ENCODE measurements around the gene SCFD2.

SCFD2 gene

GRCh38 chr4:53313510-53313909 is 52.4 kb downstream of the SCFD2 start:
- no peaks in the 10 kb centered on the region; the same call in 1 of the 2 replicates for H3K79me2 ChIP-seq (ENCODE audit: insufficient read depth, low read length)
- no peaks in the 10 kb centered on the region for H3K9me2 ChIP-seq (ENCODE audit: low read depth, low read length)
- H4K20me1 ChIP-seq (ENCODE audit: insufficient read depth, low read length), result no peaks in the 10 kb centered on the region
- peaks cover 2% of the 10 kb centered on the region for H3K4me1 ChIP-seq (ENCODE audit: insufficient read depth, low read length, severe bottlenecking)
- no peak overlapping the region for H3K27ac ChIP-seq (ENCODE audit: low read depth, low read length, poor library complexity, severe bottlenecking)
- peaks cover 13% of the 10 kb centered on the region; the same call in 1 of the 2 replicates for H3K36me3 ChIP-seq (ENCODE audit: insufficient read depth, low read length)
- no peak overlapping the region for H3K4me2 ChIP-seq (ENCODE audit: low read length)
- TF ChIP-seq CTCF (IDR thresholded peaks at IDR 0.05; ENCODE audit: low read length) (no peak), EZH2 (IDR thresholded peaks at IDR 0.05; ENCODE audit: borderline replicate concordance, low read length) (no peak)
- no peaks in the 10 kb centered on the region for H3F3A ChIP-seq (ENCODE audit: insufficient read depth, low read length)
- no peaks in the 10 kb centered on the region for H3K9me3 ChIP-seq (ENCODE audit: low read length)
- no peaks in the 10 kb centered on the region for H3K27me3 ChIP-seq (ENCODE audit: insufficient read depth, low read length)
- H3K4me3 ChIP-seq (ENCODE audit: low read depth, low read length, poor library complexity, severe bottlenecking), result no peak overlapping the region
- H3K9ac ChIP-seq (ENCODE audit: low read length), result no peak overlapping the region
- H2AFZ ChIP-seq (ENCODE audit: low read length), result no peak overlapping the region

- Histone ChIP-seq H3K9me2 (ENCODE audit: low read depth, low read length) (no peaks in the 10 kb centered on the region), H3K9ac (ENCODE audit: low read length) (no peak overlapping the region), H3K27ac (ENCODE audit: low read depth, low read length, poor library complexity, severe bottlenecking) (no peak overlapping the region), H3F3A (ENCODE audit: insufficient read depth, low read length) (no peaks in the 10 kb centered on the region), H3K36me3 (ENCODE audit: insufficient read depth, low read length) (peaks cover 36% of the 10 kb centered on the region), H3K4me2 (ENCODE audit: low read length) (no peak overlapping the region), H4K20me1 (ENCODE audit: insufficient read depth, low read length) (no peaks in the 10 kb centered on the region), H3K27me3 (ENCODE audit: insufficient read depth, low read length) (no peaks in the 10 kb centered on the region), H3K4me3 (ENCODE audit: low read depth, low read length, poor library complexity, severe bottlenecking) (no peak overlapping the region), H3K79me2 (ENCODE audit: insufficient read depth, low read length) (no peaks in the 10 kb centered on the region; the same call in 1 of the 2 replicates), H3K4me1 (ENCODE audit: insufficient read depth, low read length, severe bottlenecking) (peaks cover 8% of the 10 kb centered on the region), H2AFZ (ENCODE audit: low read length) (no peak overlapping the region), H3K9me3 (ENCODE audit: low read length) (no peaks in the 10 kb centered on the region)
- TF ChIP-seq CTCF (IDR thresholded peaks at IDR 0.05; ENCODE audit: low read length) (no peak), EZH2 (IDR thresholded peaks at IDR 0.05; ENCODE audit: borderline replicate concordance, low read length) (no peak)
Observed at GRCh38 chr4:53309321-53310040, 56.4 kb downstream of the SCFD2 start.

- Histone ChIP-seq H3K9ac (ENCODE audit: low read length) (no peak overlapping the region), H3F3A (ENCODE audit: insufficient read depth, low read length) (no peaks in the 10 kb centered on the region), H4K20me1 (ENCODE audit: insufficient read depth, low read length) (no peaks in the 10 kb centered on the region), H3K36me3 (ENCODE audit: insufficient read depth, low read length) (peaks cover 32% of the 10 kb centered on the region), H3K27ac (ENCODE audit: low read depth, low read length, poor library complexity, severe bottlenecking) (no peak overlapping the region), H3K4me3 (ENCODE audit: low read depth, low read length, poor library complexity, severe bottlenecking) (no peak overlapping the region), H3K9me2 (ENCODE audit: low read depth, low read length) (no peaks in the 10 kb centered on the region), H3K9me3 (ENCODE audit: low read length) (no peaks in the 10 kb centered on the region), H3K4me1 (ENCODE audit: insufficient read depth, low read length, severe bottlenecking) (peaks cover 8% of the 10 kb centered on the region), H2AFZ (ENCODE audit: low read length) (no peak overlapping the region), H3K4me2 (ENCODE audit: low read length) (no peak overlapping the region), H3K27me3 (ENCODE audit: insufficient read depth, low read length) (no peaks in the 10 kb centered on the region), H3K79me2 (ENCODE audit: insufficient read depth, low read length) (no peaks in the 10 kb centered on the region; the same call in 1 of the 2 replicates)
- no peak for TF ChIP-seq EZH2 (IDR thresholded peaks at IDR 0.05; ENCODE audit: borderline replicate concordance, low read length)
- TF ChIP-seq CTCF (IDR thresholded peaks at IDR 0.05; ENCODE audit: low read length), result no peak
Observed at GRCh38 chr4:53307819-53308780, 57.8 kb downstream of the SCFD2 start.
